Duodenal mucosa (tissue), 2 donors: Measurements from ENCODE around the gene PPM1H.

ENCODE experiments used
- H3K27ac ChIP-seq: one replicate; pipeline ENCODE4 v1.7.0; 2013; ENCODE audit warnings: low read depth, low read length
- H3K27me3 ChIP-seq, 2 donors: one replicate each; pipeline ENCODE4 v1.7.0; 2013; ENCODE audit warnings: low read length in 2 of 2, control low read depth in 1 of 2; ENCODE audit not compliant: insufficient read depth in 2 of 2, control insufficient read depth in 1 of 2
- H3K36me3 ChIP-seq, 2 donors: one replicate each; pipeline ENCODE4 v1.7.0; 2013; ENCODE audit warnings: low read length in 2 of 2, control low read depth in 1 of 2; ENCODE audit not compliant: insufficient read depth in 2 of 2, control insufficient read depth in 1 of 2
- H3K4me1 ChIP-seq, 2 donors: one replicate each; pipeline ENCODE4 v1.7.0; 2013; ENCODE audit warnings: low read length in 2 of 2, control low read depth in 1 of 2; ENCODE audit not compliant: insufficient read depth in 2 of 2, control insufficient read depth in 1 of 2
- H3K4me3 ChIP-seq, 2 donors: one replicate each; pipeline ENCODE4 v1.7.0; 2013; ENCODE audit warnings: low read length in 2 of 2, low read depth in 1 of 2
- H3K9ac ChIP-seq, 2 donors: one replicate each; pipeline ENCODE4 v1.7.0; 2013; ENCODE audit warnings: low read length in 2 of 2, low read depth in 1 of 2
- H3K9me3 ChIP-seq, 2 donors: one replicate each; pipeline ENCODE4 v1.7.0; 2013; ENCODE audit warnings: low read length in 2 of 2, control low read depth in 1 of 2; ENCODE audit not compliant: control insufficient read depth in 1 of 2

Gene PPM1H

GRCh38 chr12:62749586-62749985 lies 185.4 kb downstream of the PPM1H start:
- H3K27me3 ChIP-seq = no peaks in the 10 kb centered on the region
- H3K4me3 ChIP-seq = no peak overlapping the region
- H3K9me3 ChIP-seq = no peaks in the 10 kb centered on the region
- no peaks in the 10 kb centered on the region for H3K36me3 ChIP-seq
- peaks cover 5 to 17% of the 10 kb centered on the region in 2 donors for H3K4me1 ChIP-seq
- H3K27ac ChIP-seq = no peak overlapping the region
- no peak overlapping the region for H3K9ac ChIP-seq

- Histone ChIP-seq H3K4me3 (no peak overlapping the region), H3K27ac (no peak overlapping the region), H3K27me3 (no peaks in the 10 kb centered on the region), H3K9ac (no peak overlapping the region), H3K36me3 (no peaks in the 10 kb centered on the region), H3K9me3 (no peaks in the 10 kb centered on the region), H3K4me1 (peaks cover 5 to 17% of the 10 kb centered on the region in 2 donors)
These were observed 185.9 kb downstream of the PPM1H start for GRCh38 chr12:62748941-62749468.

GRCh38 chr12:62744551-62744950 lies 190.4 kb downstream of the PPM1H start:
- no peaks in the 10 kb centered on the region for H3K36me3 ChIP-seq
- H3K27ac ChIP-seq = no peak overlapping the region
- H3K27me3 ChIP-seq = no peaks in the 10 kb centered on the region
- H3K9ac ChIP-seq = no peak overlapping the region
- no peaks in the 10 kb centered on the region for H3K9me3 ChIP-seq
- H3K4me3 ChIP-seq = no peak overlapping the region
- H3K4me1 ChIP-seq = no peaks in the 10 kb centered on the region

GRCh38 chr12:62739266-62740015 lies 195.5 kb downstream of the PPM1H start:
- H3K36me3 ChIP-seq = no peaks in the 10 kb centered on the region
- no peaks in the 10 kb centered on the region for H3K27me3 ChIP-seq
- no peaks in the 10 kb centered on the region for H3K4me1 ChIP-seq
- no peak overlapping the region for H3K27ac ChIP-seq
- no peak overlapping the region for H3K4me3 ChIP-seq
- H3K9ac ChIP-seq = no peak overlapping the region
- H3K9me3 ChIP-seq = no peaks in the 10 kb centered on the region

GRCh38 chr12:62738616-62739015 lies 196.3 kb downstream of the PPM1H start:
- Histone ChIP-seq H3K9me3 (no peaks in the 10 kb centered on the region), H3K36me3 (no peaks in the 10 kb centered on the region), H3K27me3 (no peaks in the 10 kb centered on the region), H3K4me1 (no peaks in the 10 kb centered on the region), H3K27ac (no peak overlapping the region), H3K4me3 (no peak overlapping the region), H3K9ac (no peak overlapping the region)

- H3K4me3 ChIP-seq = no peak overlapping the region
- no peaks in the 10 kb centered on the region for H3K27me3 ChIP-seq
- H3K9me3 ChIP-seq = no peaks in the 10 kb centered on the region
- H3K4me1 ChIP-seq = peaks cover 0 to under 1% of the 10 kb centered on the region in 2 donors
- H3K36me3 ChIP-seq = no peaks in the 10 kb centered on the region
- no peak overlapping the region for H3K27ac ChIP-seq
- H3K9ac ChIP-seq = no peak overlapping the region
These were observed 196.8 kb downstream of the PPM1H start for GRCh38 chr12:62738105-62738504.

GRCh38 chr12:62737615-62738014 lies 197.3 kb downstream of the PPM1H start:
- Histone ChIP-seq H3K4me3 (no peak overlapping the region), H3K9me3 (no peaks in the 10 kb centered on the region), H3K4me1 (peaks cover 0 to 3% of the 10 kb centered on the region in 2 donors), H3K27ac (no peak overlapping the region), H3K27me3 (no peaks in the 10 kb centered on the region), H3K9ac (no peak overlapping the region), H3K36me3 (no peaks in the 10 kb centered on the region)

- H3K4me1 ChIP-seq = peaks cover 2 to 8% of the 10 kb centered on the region in 2 donors
- H3K9ac ChIP-seq = no peak overlapping the region
- H3K4me3 ChIP-seq = no peak overlapping the region
- H3K27ac ChIP-seq = no peak overlapping the region
- no peaks in the 10 kb centered on the region for H3K27me3 ChIP-seq
- no peaks in the 10 kb centered on the region for H3K36me3 ChIP-seq
- no peaks in the 10 kb centered on the region for H3K9me3 ChIP-seq
These were observed 197.8 kb downstream of the PPM1H start for GRCh38 chr12:62737188-62737587.

- H3K27ac ChIP-seq = no peak overlapping the region
- H3K9me3 ChIP-seq = no peaks in the 10 kb centered on the region
- H3K4me3 ChIP-seq = no peak overlapping the region
- H3K4me1 ChIP-seq = peaks cover 8 to 13% of the 10 kb centered on the region in 2 donors
- H3K9ac ChIP-seq = no peak overlapping the region
- no peaks in the 10 kb centered on the region for H3K27me3 ChIP-seq
- H3K36me3 ChIP-seq = no peaks in the 10 kb centered on the region
These were observed 198.4 kb downstream of the PPM1H start for GRCh38 chr12:62736596-62736995.

GRCh38 chr12:62732861-62733427 lies 202.0 kb downstream of the PPM1H start:
- Histone ChIP-seq H3K27ac (no peak overlapping the region), H3K4me1 (peaks cover 14 to 29% of the 10 kb centered on the region in 2 donors), H3K27me3 (no peaks in the 10 kb centered on the region), H3K4me3 (no peak overlapping the region), H3K36me3 (no peaks in the 10 kb centered on the region), H3K9me3 (no peaks in the 10 kb centered on the region), H3K9ac (no peak overlapping the region)
